KMS-11 (cell line): ENCODE results near the gene OR1J4.
"Not testable (repeated sequence)": the region's sequence is repeated elsewhere in the genome, so short reads cannot be mapped to it uniquely, and the experiment has no call there.

ENCODE experiments used
- H2AFZ ChIP-seq: fragments of 200-600 bp; sonication (generic); 2 replicates; pipeline ENCODE4 v1.6.1; 2016; ENCODE audit warnings: antibody characterized with exemption, mixed run types, low read depth
- H3K27ac ChIP-seq: fragments of 200-600 bp; sonication (generic); 2 replicates; pipeline ENCODE4 v1.6.1; 2016; ENCODE audit warnings: mild to moderate bottlenecking, mixed run types
- H3K27me3 ChIP-seq: fragments of 200-600 bp; sonication (generic); 2 replicates; pipeline ENCODE4 v1.6.1; 2017; ENCODE audit warnings: mild to moderate bottlenecking, low read depth, mixed run types, moderate library complexity; ENCODE audit not compliant: insufficient read depth
- H3K36me3 ChIP-seq: fragments of 200-600 bp; sonication (generic); 2 replicates; pipeline ENCODE4 v1.6.1; 2017; ENCODE audit warnings: mild to moderate bottlenecking, mixed run types; ENCODE audit not compliant: insufficient read depth
- H3K4me1 ChIP-seq: fragments of 200-600 bp; sonication (generic); 2 replicates; pipeline ENCODE4 v1.6.1; 2016; ENCODE audit warnings: mild to moderate bottlenecking, low read depth, mixed run types; ENCODE audit not compliant: poor library complexity, severe bottlenecking
- H3K4me2 ChIP-seq: fragments of 200-600 bp; sonication (generic); 2 replicates; pipeline ENCODE4 v1.7.0; 2016; ENCODE audit warnings: mild to moderate bottlenecking, mixed run types
- H3K4me3 ChIP-seq: fragments of 200-600 bp; sonication (generic); IDR thresholded peaks from 2 replicates; pipeline ENCODE4 v1.6.1; 2017; ENCODE audit warnings: low read depth, low read length, mixed read lengths; ENCODE audit not compliant: insufficient read depth
- H3K79me2 ChIP-seq: fragments of 200-600 bp; sonication (generic); 2 replicates; pipeline ENCODE4 v1.6.1; 2016; ENCODE audit warnings: low read depth, mixed run types; ENCODE audit not compliant: insufficient read depth
- H3K9ac ChIP-seq: fragments of 200-600 bp; sonication (generic); 2 replicates; pipeline ENCODE4 v1.6.1; 2016; ENCODE audit warnings: mild to moderate bottlenecking, mixed run types
- H4K20me1 ChIP-seq: fragments of 200-600 bp; sonication (generic); 2 replicates; pipeline ENCODE4 v1.6.1; 2016; ENCODE audit warnings: mild to moderate bottlenecking, mixed run types; ENCODE audit not compliant: insufficient read depth
- TF ChIP-seq, protein P1 (sequence below): fragments of 200-600 bp; sonication (generic); conservative IDR thresholded peaks from 2 replicates; pipeline ENCODE4 v1.6.1; 2017; ENCODE audit warnings: low read depth, mild to moderate bottlenecking, antibody characterized with exemption, low read length, moderate library complexity, mixed read lengths

The OR1J4 gene

GRCh38 chr9:122519376-122519775 is 435 bp downstream of the OR1J4 start:
- no peak overlapping the region for H2AFZ ChIP-seq
- H3K9ac ChIP-seq, result no peak overlapping the region
- no peaks in the 10 kb centered on the region for H4K20me1 ChIP-seq
- H3K27me3 ChIP-seq, result no peaks in the 10 kb centered on the region
- no peak overlapping the region for H3K4me2 ChIP-seq
- H3K79me2 ChIP-seq, result no peaks in the 10 kb centered on the region
- no peaks in the 10 kb centered on the region for H3K4me1 ChIP-seq
- no peaks in the 10 kb centered on the region for H3K36me3 ChIP-seq
- no peak overlapping the region for H3K27ac ChIP-seq
- TF ChIP-seq, protein P1, sequence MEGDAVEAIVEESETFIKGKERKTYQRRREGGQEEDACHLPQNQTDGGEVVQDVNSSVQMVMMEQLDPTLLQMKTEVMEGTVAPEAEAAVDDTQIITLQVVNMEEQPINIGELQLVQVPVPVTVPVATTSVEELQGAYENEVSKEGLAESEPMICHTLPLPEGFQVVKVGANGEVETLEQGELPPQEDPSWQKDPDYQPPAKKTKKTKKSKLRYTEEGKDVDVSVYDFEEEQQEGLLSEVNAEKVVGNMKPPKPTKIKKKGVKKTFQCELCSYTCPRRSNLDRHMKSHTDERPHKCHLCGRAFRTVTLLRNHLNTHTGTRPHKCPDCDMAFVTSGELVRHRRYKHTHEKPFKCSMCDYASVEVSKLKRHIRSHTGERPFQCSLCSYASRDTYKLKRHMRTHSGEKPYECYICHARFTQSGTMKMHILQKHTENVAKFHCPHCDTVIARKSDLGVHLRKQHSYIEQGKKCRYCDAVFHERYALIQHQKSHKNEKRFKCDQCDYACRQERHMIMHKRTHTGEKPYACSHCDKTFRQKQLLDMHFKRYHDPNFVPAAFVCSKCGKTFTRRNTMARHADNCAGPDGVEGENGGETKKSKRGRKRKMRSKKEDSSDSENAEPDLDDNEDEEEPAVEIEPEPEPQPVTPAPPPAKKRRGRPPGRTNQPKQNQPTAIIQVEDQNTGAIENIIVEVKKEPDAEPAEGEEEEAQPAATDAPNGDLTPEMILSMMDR, result no peak
- no peak overlapping the region for H3K4me3 ChIP-seq

DNA sequence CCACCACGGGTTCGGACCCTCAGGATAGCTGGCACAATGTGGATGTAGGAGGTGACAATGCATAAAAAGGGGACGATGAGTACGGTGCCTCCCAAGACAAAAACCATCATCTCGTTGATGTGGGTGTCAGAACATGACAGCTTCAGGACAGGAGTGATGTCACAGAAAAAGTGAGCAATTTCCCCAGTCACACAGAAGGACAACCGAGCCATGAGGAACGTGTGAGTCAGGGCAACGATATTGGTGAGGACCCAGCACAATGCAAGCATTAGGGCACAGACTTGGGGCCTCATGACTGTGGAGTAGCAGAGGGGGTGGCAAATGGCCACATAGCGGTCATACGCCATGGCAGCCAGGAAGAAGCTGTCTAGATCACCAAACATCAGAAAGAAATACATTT is 7.7 kb downstream of the OR1J4 start:
- TF ChIP-seq, protein P1, result no peak
- no peaks in the 10 kb centered on the region for H4K20me1 ChIP-seq
- no peak overlapping the region for H3K4me3 ChIP-seq
- H3K9ac ChIP-seq, result no peak overlapping the region
- H3K79me2 ChIP-seq, result no peaks in the 10 kb centered on the region
- no peaks in the 10 kb centered on the region for H3K4me1 ChIP-seq
- no peaks in the 10 kb centered on the region for H3K36me3 ChIP-seq
- H3K27me3 ChIP-seq, result no peaks in the 10 kb centered on the region
- H3K27ac ChIP-seq, result no peak overlapping the region
- no peak overlapping the region for H2AFZ ChIP-seq
- H3K4me2 ChIP-seq, result no peak overlapping the region

DNA sequence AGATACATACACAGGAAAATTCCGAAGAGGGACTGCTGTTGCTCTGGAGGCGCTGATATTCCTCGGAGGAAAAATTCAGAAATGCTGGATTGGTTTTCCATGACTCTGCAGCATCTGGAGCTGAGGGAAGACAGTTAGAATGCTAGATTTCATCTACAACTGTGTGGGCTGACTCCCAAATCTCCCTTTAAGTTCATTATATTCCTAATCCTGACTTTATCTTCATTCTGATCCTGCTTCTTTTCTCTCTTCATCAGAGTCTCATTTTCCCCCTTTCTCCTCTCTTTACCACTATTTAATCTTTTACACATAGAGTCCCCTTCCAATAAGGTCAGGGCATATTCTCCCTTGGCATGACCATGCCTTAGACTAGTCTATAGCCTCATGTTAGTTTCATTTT is 8.3 kb downstream of the OR1J4 start, which contains the start of gene OR1N1:
Gene OR1N1, minus strand, starts transcription at position 101 of the 400 bp plus-strand sequence. Its CDS starts 0 bp downstream, at position 101.
- Histone ChIP-seq H3K36me3 (no peaks in the 10 kb centered on the region), H3K79me2 (no peaks in the 10 kb centered on the region), H3K27ac (no peak within 1 kb of the TSS), H4K20me1 (no peaks in the 10 kb centered on the region), H3K4me1 (no peaks in the 10 kb centered on the region), H3K4me3 (no peak within 1 kb of the TSS), H2AFZ (no peak within 1 kb of the TSS), H3K9ac (no peak within 1 kb of the TSS), H3K4me2 (no peak within 1 kb of the TSS), H3K27me3 (no peaks in the 10 kb centered on the region)
- TF ChIP-seq, protein P1, result no peak

DNA sequence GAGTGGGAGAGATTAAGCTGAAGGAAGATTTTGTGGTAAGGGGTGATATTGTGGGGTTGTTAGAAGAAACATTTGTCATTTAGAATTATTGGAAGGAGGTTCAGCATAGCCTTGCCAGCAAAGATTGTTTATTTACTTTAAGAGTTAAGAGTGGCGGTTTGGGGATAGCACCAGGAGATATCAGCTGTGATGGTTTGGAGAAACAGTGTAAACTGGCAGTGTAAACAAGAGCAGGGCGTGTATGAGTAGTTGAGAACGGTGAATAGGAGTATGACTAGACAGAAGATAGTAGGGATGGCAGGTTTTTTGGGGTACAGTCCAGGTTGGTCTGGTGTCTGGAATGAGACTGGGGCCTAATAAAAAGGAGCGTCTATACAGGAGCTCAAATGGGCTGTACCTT is 12.2 kb downstream of the OR1J4 start:
- H3K9ac ChIP-seq, H2AFZ ChIP-seq, H3K4me1 ChIP-seq, H3K79me2 ChIP-seq, H3K4me2 ChIP-seq, H4K20me1 ChIP-seq, H3K4me3 ChIP-seq, H3K27ac ChIP-seq, H3K36me3 ChIP-seq, H3K27me3 ChIP-seq: not testable (repeated sequence)

GRCh38 chr9:122536134-122536533 is 17.2 kb downstream of the OR1J4 start:
- TF ChIP-seq, protein P1, result no peak

GRCh38 chr9:122537066-122537465 is 18.1 kb downstream of the OR1J4 start:
- H3K79me2 ChIP-seq, H2AFZ ChIP-seq, H3K27me3 ChIP-seq, H3K27ac ChIP-seq, H3K9ac ChIP-seq, H3K4me1 ChIP-seq, H3K4me2 ChIP-seq, H3K4me3 ChIP-seq, H4K20me1 ChIP-seq, H3K36me3 ChIP-seq: not testable (repeated sequence)

More at GRCh38 chr9:122536134-122536533, 17.2 kb downstream of the OR1J4 start:
- H3K36me3 ChIP-seq, result no peaks in the 10 kb centered on the region
- no peaks in the 10 kb centered on the region for H3K27me3 ChIP-seq
- H3K4me3 ChIP-seq, result no peak overlapping the region
- no peak overlapping the region for H2AFZ ChIP-seq
- H3K4me2 ChIP-seq, result no peak overlapping the region
- no peaks in the 10 kb centered on the region for H3K79me2 ChIP-seq
- H4K20me1 ChIP-seq, result no peaks in the 10 kb centered on the region
- no peaks in the 10 kb centered on the region for H3K4me1 ChIP-seq
- H3K27ac ChIP-seq, result no peak overlapping the region
- no peak overlapping the region for H3K9ac ChIP-seq
